ENCODE data around the gene CALM1.

Gene CALM1

GRCh38 chr14:90449411-90449810 is 52.6 kb downstream of the CALM1 start:
- ATAC-seq, result no peak
- TF ChIP-seq ZFP30 (CRISPR knock-in tag; IDR thresholded peaks at IDR 0.05), result no peak
- no peak for TF ChIP-seq BACH2 (CRISPR knock-in tag; IDR thresholded peaks at IDR 0.05; ENCODE audit: borderline replicate concordance)
- TF ChIP-seq ZNF70 (CRISPR knock-in tag; IDR thresholded peaks at IDR 0.05), result no peak
- TF ChIP-seq ZFP3 (CRISPR knock-in tag; IDR thresholded peaks at IDR 0.05), result no peak
- TF ChIP-seq PPARA (CRISPR knock-in tag; IDR thresholded peaks at IDR 0.05; ENCODE audit: borderline replicate concordance), result no peak
- TF ChIP-seq ARNTL (CRISPR knock-in tag; IDR thresholded peaks at IDR 0.05; ENCODE audit: borderline replicate concordance, low read depth), result no peak
- no peak for TF ChIP-seq ZNF8 (CRISPR knock-in tag; IDR thresholded peaks at IDR 0.05)
- TF ChIP-seq GLIS3 (CRISPR knock-in tag; IDR thresholded peaks at IDR 0.05), result no peak
- TF ChIP-seq CSDC2 (CRISPR knock-in tag; IDR thresholded peaks at IDR 0.05), result no peak
- no peak for TF ChIP-seq SNAI2 (CRISPR knock-in tag; IDR thresholded peaks at IDR 0.05)
- TF ChIP-seq ZC3H10 (CRISPR knock-in tag; IDR thresholded peaks at IDR 0.05), result no peak
- TF ChIP-seq CSRNP3 (CRISPR knock-in tag; IDR thresholded peaks at IDR 0.05), result no peak
- no peak for TF ChIP-seq CREB5 (CRISPR knock-in tag; IDR thresholded peaks at IDR 0.05; ENCODE audit: low read depth)
- TF ChIP-seq ZNF565 (CRISPR knock-in tag; conservative IDR thresholded peaks at IDR 0.05; ENCODE audit: low read depth), result no peak
- no peak for TF ChIP-seq TSHZ2 (CRISPR knock-in tag; IDR thresholded peaks at IDR 0.05)
- no peak for TF ChIP-seq POU6F1 (CRISPR knock-in tag; IDR thresholded peaks at IDR 0.05; ENCODE audit: borderline replicate concordance, low read depth)
- TF ChIP-seq PATZ1 (CRISPR knock-in tag; IDR thresholded peaks at IDR 0.05; ENCODE audit: borderline replicate concordance), result no peak
- no peak for TF ChIP-seq TCF4 (CRISPR knock-in tag; IDR thresholded peaks at IDR 0.05; ENCODE audit: borderline replicate concordance)

GRCh38 chr14:90450151-90450550 is 53.3 kb downstream of the CALM1 start:
- no peak for ATAC-seq
- TF ChIP-seq PPARA (CRISPR knock-in tag; IDR thresholded peaks at IDR 0.05; ENCODE audit: borderline replicate concordance) (no peak), ZNF70 (CRISPR knock-in tag; IDR thresholded peaks at IDR 0.05) (no peak), TSHZ2 (CRISPR knock-in tag; IDR thresholded peaks at IDR 0.05) (no peak)
